HG03571 (cell line): ENCODE results near the gene PATE2.

ENCODE experiments used
- ATAC-seq: cut with Tn5 transposase; IDR thresholded peaks from one replicate; pipeline ENCODE4 v1.9.1; 2021; ENCODE audit not compliant: unreplicated experiment

The PATE2 gene

GRCh38 chr11:125778728-125779127, at the start of gene PATE2:
PATE2 (minus strand) TSS chr11:125778828; CDS start chr11:125778773, 55 bp downstream.
- ATAC-seq: no peak

- ATAC-seq: no peak
These were observed 29.3 kb upstream of the PATE2 start for GRCh38 chr11:125807909-125808308.

- ATAC-seq: no peak
These were observed 23.8 kb upstream of the PATE2 start for GRCh38 chr11:125802387-125802786.

GRCh38 chr11:125799808-125800207, 21.2 kb upstream of the PATE2 start:
- no peak for ATAC-seq

GRCh38 chr11:125797641-125798040, 19.0 kb upstream of the PATE2 start:
- ATAC-seq: no peak

GRCh38 chr11:125790825-125791224, 12.2 kb upstream of the PATE2 start:
- no peak for ATAC-seq

- ATAC-seq: no peak
These were observed 9.2 kb upstream of the PATE2 start, which contains the start of gene PATE3 for GRCh38 chr11:125787827-125788226. PATE3 (plus strand) TSS chr11:125788127; CDS start chr11:125788152, 25 bp downstream.

- no peak for ATAC-seq
These were observed 6.0 kb upstream of the PATE2 start for GRCh38 chr11:125784678-125785077.

GRCh38 chr11:125777309-125777708, 1.3 kb downstream of the PATE2 start:
- no peak for ATAC-seq

- ATAC-seq: no peak
These were observed 5.1 kb downstream of the PATE2 start for GRCh38 chr11:125773516-125773915.

- ATAC-seq: no peak
These were observed 5.7 kb downstream of the PATE2 start for GRCh38 chr11:125772834-125773505.

GRCh38 chr11:125770583-125770982, 8.0 kb downstream of the PATE2 start:
- ATAC-seq: no peak

- no peak for ATAC-seq
These were observed 10.1 kb downstream of the PATE2 start for GRCh38 chr11:125768336-125769046.

- no peak for ATAC-seq
These were observed 12.4 kb downstream of the PATE2 start for GRCh38 chr11:125766251-125766650.

GRCh38 chr11:125763483-125763882, 15.1 kb downstream of the PATE2 start:
- no peak for ATAC-seq

- no peak for ATAC-seq
These were observed 16.2 kb downstream of the PATE2 start for GRCh38 chr11:125762445-125762844.

- ATAC-seq: no peak
These were observed 22.6 kb downstream of the PATE2 start for GRCh38 chr11:125756050-125756449.

GRCh38 chr11:125750629-125751028, 28.0 kb downstream of the PATE2 start:
- ATAC-seq: no peak

GRCh38 chr11:125745979-125746378, 32.6 kb downstream of the PATE2 start, which contains the start of gene PATE1:
PATE1 (plus strand) TSS chr11:125746279; CDS start chr11:125746305, 26 bp downstream.
- no peak for ATAC-seq

- ATAC-seq: no peak
These were observed 34.9 kb downstream of the PATE2 start for GRCh38 chr11:125743681-125744080.

GRCh38 chr11:125740617-125741016, 38.0 kb downstream of the PATE2 start:
- ATAC-seq: no peak

GRCh38 chr11:125728969-125729368, 49.7 kb downstream of the PATE2 start:
- ATAC-seq: no peak
